Aorta (tissue), 5 donors: ENCODE measurements around the gene CCPG1. TPM values are rescaled to one million over a fixed set of nuclear protein-coding genes. Genes with fewer than 3 reads are reported as not detected.
A peak's percentile ranks its signal among the peaks of the same experiment; 100 is the strongest.

Experiments
- ATAC-seq: fragments of 200-7000 bp; cut with Tn5 transposase; one replicate; pipeline ENCODE4 v1.9.1; 2022; ENCODE audit warnings: moderate library complexity; ENCODE audit not compliant: low FRiP score
- DNase-seq, 2 donors: peaks; one replicate each; pipeline ENCODE4 v3.0.0-alpha.2; 2020
- H3K27ac ChIP-seq, 2 donors: one replicate each; pipeline ENCODE4 v1.5.1; 2013; ENCODE audit warnings: low read length in 2 of 2, mild to moderate bottlenecking in 2 of 2, moderate library complexity in 2 of 2, control low read depth in 1 of 2, inconsistent platforms in 1 of 2, low read depth in 1 of 2
- H3K27me3 ChIP-seq, 2 donors: one replicate each; pipeline ENCODE4 v1.6.1; 2013; ENCODE audit warnings: control low read depth in 1 of 2, low read length in 1 of 2, mild to moderate bottlenecking in 1 of 2, moderate library complexity in 1 of 2; ENCODE audit not compliant: insufficient read depth in 2 of 2, control insufficient read depth in 1 of 2
- H3K36me3 ChIP-seq, 2 donors: one replicate each; pipeline ENCODE4 v1.6.1; 2013; ENCODE audit warnings: control low read depth in 1 of 2, low read length in 1 of 2, mild to moderate bottlenecking in 1 of 2; ENCODE audit not compliant: insufficient read depth in 2 of 2, control insufficient read depth in 1 of 2
- H3K4me1 ChIP-seq, 2 donors: one replicate each; pipeline ENCODE4 v1.6.1; 2013; ENCODE audit warnings: low read length in 2 of 2, control low read depth in 1 of 2, mild to moderate bottlenecking in 1 of 2, moderate library complexity in 1 of 2; ENCODE audit not compliant: insufficient read depth in 2 of 2, control insufficient read depth in 1 of 2
- H3K4me3 ChIP-seq, 2 donors: one replicate each; pipeline ENCODE4 v1.5.1; 2013; ENCODE audit warnings: low read length in 2 of 2, control low read depth in 1 of 2, mild to moderate bottlenecking in 1 of 2
- H3K9me3 ChIP-seq: one replicate; pipeline ENCODE4 v1.6.1; 2013; ENCODE audit warnings: mild to moderate bottlenecking, low read length; ENCODE audit not compliant: control insufficient read depth
- WGBS, 2 donors: extraction: QIAGEN DNeasy Blood & Tissue Kit; methylation state at CpG; one replicate each; pipeline ENCODE4 v1.1.7; 2013; 5-methylcytosine and 5-hydroxymethylcytosine counted together
- intact Hi-C, 2 donors: fragments of 100-400 bp; cut with DNase I; formaldehyde crosslinking; loops; one replicate each; pipeline versions ENCODE4 v1.14.2 to v1.15.0; 2022
- microRNA-seq, 2 donors: library from miRNA; unstranded; fragments of <30 nt; microRNA quantifications; one replicate each; pipeline ENCODE4 v1.2.0, GENCODE V29; 2020
- polyA plus RNA-seq, 2 donors: library from polyadenylated mRNA; stranded (reverse); fragments of 200-250 nt; gene quantifications; one replicate each; pipeline ENCODE4 v1.2.3, GENCODE V29; 2013
- total RNA-seq, 2 donors: library from RNA; stranded (reverse); fragmentation: NEBNext Ultra II Directional; extraction: Animal tissue kit (Norgen Biotek cat#: 25700); gene quantifications; one replicate each; pipeline ENCODE4 v1.2.1, GENCODE V29; 2021
- donor health status: healthy with polysubstance abuse.
- donor health status: Bipolar disorder and iron deficiency.
- donor health status: DM: no; HTN: no; CAD: no.
- donor health status: DM: no; HTN: no; CAD: no.
- donor health status: DM: yes; HTN: yes; CAD: no.

CCPG1 gene
- total and polyA plus RNA-seq, 4 donors = 46.6 to 126 (median 88.9) TPM

DNA sequence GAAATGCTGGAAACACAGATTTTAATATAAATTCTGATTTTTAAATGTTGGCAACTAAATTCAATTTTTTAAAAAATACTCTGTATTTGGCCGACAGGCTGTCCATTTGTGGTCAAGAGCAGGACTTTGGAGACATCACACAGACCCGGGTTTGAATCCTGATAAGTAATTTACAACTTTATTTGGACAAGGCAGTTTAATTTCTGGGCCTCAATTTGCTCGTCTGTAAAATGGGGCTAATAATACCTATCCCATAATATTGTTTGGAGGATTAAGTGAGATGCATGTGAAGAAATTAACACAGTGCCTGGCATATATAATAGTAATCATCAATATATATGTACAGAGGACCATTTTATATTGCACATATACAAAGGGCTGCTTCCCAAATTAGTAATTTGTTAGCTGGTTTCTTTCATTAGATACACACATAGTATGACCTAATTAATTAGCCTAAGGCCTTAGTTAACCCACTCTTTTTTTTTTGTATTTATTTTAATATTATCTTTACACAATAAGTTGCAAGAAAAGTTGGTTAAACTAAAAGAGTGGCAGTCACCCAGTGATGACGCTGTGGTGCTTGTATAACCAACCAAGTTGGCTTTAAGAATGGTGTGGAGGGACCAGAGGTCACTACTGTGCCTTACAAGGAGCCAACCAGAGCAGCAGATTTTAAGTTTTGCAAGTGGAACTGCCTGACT, 88.5 kb downstream of the CCPG1 start:
- peaks cover 2 to 3% of the 10 kb centered on the region in 2 donors for H3K4me1 ChIP-seq
- H3K27ac ChIP-seq = peak overlapping the region in 1 of 2 donors; percentile 19
- intact Hi-C loops = loop anchor here in 1 of 2 donors (1.0 kb wide), 1 partner anchor 89 kb away; the partner anchor contains the start of genes CCPG1 and PIERCE2
- 23 to 30% methylated on average over 4 of the region's 4 CpGs for WGBS, 2 donors
- H3K9me3 ChIP-seq = no peaks in the 10 kb centered on the region
- peak; percentile 80 for ATAC-seq
- H3K36me3 ChIP-seq = no peaks in the 10 kb centered on the region
- H3K4me3 ChIP-seq = peak overlapping the region; percentile 46 to 75
- no peaks in the 10 kb centered on the region for H3K27me3 ChIP-seq
- DNase-seq = peak in 1 of 2 donors; percentile 62

GRCh38 chr15:55318588-55319494, 89.3 kb downstream of the CCPG1 start, which contains the start of the genes PIGB and PIGBOS1:
TSS of gene PIGB (plus strand) at chr15:55319222. CDS start at chr15:55319251, 29 bp downstream.
TSS of gene PIGBOS1 (minus strand) at chr15:55319123. CDS start at chr15:55317792, 1,331 bp downstream.
- 1 to 2% methylated on average over 49 of the region's 49 CpGs for WGBS, 2 donors
- H3K9me3 ChIP-seq = no peaks in the 10 kb centered on the region
- peaks cover 2 to 3% of the 10 kb centered on the region in 2 donors for H3K4me1 ChIP-seq
- no peaks in the 10 kb centered on the region for H3K36me3 ChIP-seq
- DNase-seq (peak; percentile 93), ATAC-seq (peak; percentile 98)
- H3K27ac ChIP-seq = peak within 1 kb of the TSS in 1 of 2 donors; percentile 74
- H3K27me3 ChIP-seq = no peaks in the 10 kb centered on the region
- intact Hi-C loops = loop anchor here in 1 of 2 donors (1.0 kb wide), 1 partner anchor 89 kb away; the partner anchor contains the start of genes CCPG1 and PIERCE2
- peak within 1 kb of the TSS; percentile 75 to 89 for H3K4me3 ChIP-seq

Small RNA genes lying within 50 kb of the gene (microRNA-seq; reads per million reads assigned to microRNA genes)
- 132 to 373 reads per million in 2 donors for gene MIR628

Other genes with a start within 250 kb of the CCPG1 start
- gene RSL24D1, start 211.4 kb downstream of the CCPG1 start, total RNA-seq = 10 to 100 TPM; 64.9 to 66.4 TPM
- gene RSL24D1, start 211.4 kb downstream of the CCPG1 start, polyA plus RNA-seq = 100 to 1,000 TPM in 1 of 2 donors, 10 to 100 TPM in 1; 88.0 to 204 TPM
- 10 to 100 TPM; 54.3 to 67.5 TPM for gene RAB27A, start 118.5 kb downstream of the CCPG1 start, total RNA-seq
- gene RAB27A, start 118.5 kb downstream of the CCPG1 start, polyA plus RNA-seq = 10 to 100 TPM; 20.5 to 34.7 TPM
- gene PIGBOS1, start 89.2 kb downstream of the CCPG1 start, total RNA-seq = 10 to 100 TPM; 12.5 to 14.5 TPM
- gene PIGBOS1, start 89.2 kb downstream of the CCPG1 start, polyA plus RNA-seq = 10 to 100 TPM; 15.4 to 21.7 TPM
- 10 to 100 TPM; 14.4 to 18.3 TPM for gene PIGB, start 89.1 kb downstream of the CCPG1 start, total RNA-seq
- 10 to 100 TPM in 1 of 2 donors, 1 to 10 TPM in 1; 4.0 to 27.1 TPM for gene PIGB, start 89.1 kb downstream of the CCPG1 start, polyA plus RNA-seq
- gene PIERCE2, start 136 bp upstream of the CCPG1 start, total RNA-seq = 1 to 10 TPM in 1 of 2 donors, under 1 TPM in 1; 0.75 to 2.7 TPM
- 10 to 100 TPM in 1 of 2 donors, 1 to 10 TPM in 1; 6.9 to 10.9 TPM for gene PIERCE2, start 136 bp upstream of the CCPG1 start, polyA plus RNA-seq
- 1 to 10 TPM in 1 of 2 donors, under 1 TPM in 1; 0.49 to 1.9 TPM for gene DNAAF4, start 99.9 kb upstream of the CCPG1 start, total RNA-seq
- 1 to 10 TPM in 1 of 2 donors, under 1 TPM in 1; 0.63 to 1.8 TPM for gene DNAAF4, start 99.9 kb upstream of the CCPG1 start, polyA plus RNA-seq
- 10 to 100 TPM; 10.9 to 13.9 TPM for gene PYGO1, start 180.0 kb upstream of the CCPG1 start, total RNA-seq
- gene PYGO1, start 180.0 kb upstream of the CCPG1 start, polyA plus RNA-seq = 1 to 10 TPM; 1.4 to 2.2 TPM